IMR-90 (cell line): Measurements from ENCODE around the gene CARNS1.

Experiments used
- BHLHE40 ChIP-seq: fragments of 150-350 bp; IDR thresholded peaks from 2 replicates; pipeline ENCODE4 v1.6.1; 2016; ENCODE audit warnings: mild to moderate bottlenecking, low read depth, low read length
- CEBPB ChIP-seq: IDR thresholded peaks from 2 replicates; pipeline ENCODE4 v1.6.1; 2012; ENCODE audit warnings: low read depth, low read length, improper control_type of control experiment
- CHD1 ChIP-seq: IDR thresholded peaks from 2 replicates; pipeline ENCODE4 v1.6.1; 2012; ENCODE audit warnings: low read depth, low read length, improper control_type of control experiment
- ELK1 ChIP-seq: fragments of 150-350 bp; IDR thresholded peaks from 2 replicates; pipeline ENCODE4 v1.6.1; 2016; ENCODE audit warnings: low read depth, mild to moderate bottlenecking, low read length, moderate library complexity, borderline replicate concordance
- FOS ChIP-seq: fragments of 150-350 bp; IDR thresholded peaks from 2 replicates; pipeline ENCODE4 v1.6.1; 2016; ENCODE audit warnings: low read depth, low read length
- MAFK ChIP-seq: IDR thresholded peaks from 2 replicates; pipeline ENCODE4 v1.6.1; 2012; ENCODE audit warnings: low read depth, low read length, improper control_type of control experiment
- MAZ ChIP-seq: IDR thresholded peaks from 2 replicates; pipeline ENCODE4 v1.6.1; 2012; ENCODE audit warnings: low read depth, mild to moderate bottlenecking, low read length, improper control_type of control experiment, moderate library complexity, borderline replicate concordance
- MXI1 ChIP-seq: IDR thresholded peaks from 2 replicates; pipeline ENCODE4 v1.6.1; 2012; ENCODE audit warnings: low read depth, mild to moderate bottlenecking, low read length, moderate library complexity, borderline replicate concordance
- POLR2A ChIP-seq: IDR thresholded peaks from 2 replicates; pipeline ENCODE4 v1.6.1; 2012; ENCODE audit warnings: mild to moderate bottlenecking, low read depth, low read length
- RFX5 ChIP-seq: IDR thresholded peaks from 2 replicates; pipeline ENCODE4 v1.8.0; 2012; ENCODE audit warnings: low read depth, mild to moderate bottlenecking, low read length, moderate library complexity
- TF ChIP-seq, protein P1 (sequence below): conservative IDR thresholded peaks from 2 replicates; pipeline ENCODE4 v1.5.1; 2012; ENCODE audit warnings: mild to moderate bottlenecking, low read depth, low read length, improper control_type of control experiment

- TF ChIP-seq ELK1 (no peak), POLR2A (no peak), RFX5 (no peak), MAFK (no peak), BHLHE40 (no peak), FOS (no peak), MAZ (no peak), CEBPB (no peak), CHD1 (no peak), MXI1 (no peak)
- TF ChIP-seq, protein P1, sequence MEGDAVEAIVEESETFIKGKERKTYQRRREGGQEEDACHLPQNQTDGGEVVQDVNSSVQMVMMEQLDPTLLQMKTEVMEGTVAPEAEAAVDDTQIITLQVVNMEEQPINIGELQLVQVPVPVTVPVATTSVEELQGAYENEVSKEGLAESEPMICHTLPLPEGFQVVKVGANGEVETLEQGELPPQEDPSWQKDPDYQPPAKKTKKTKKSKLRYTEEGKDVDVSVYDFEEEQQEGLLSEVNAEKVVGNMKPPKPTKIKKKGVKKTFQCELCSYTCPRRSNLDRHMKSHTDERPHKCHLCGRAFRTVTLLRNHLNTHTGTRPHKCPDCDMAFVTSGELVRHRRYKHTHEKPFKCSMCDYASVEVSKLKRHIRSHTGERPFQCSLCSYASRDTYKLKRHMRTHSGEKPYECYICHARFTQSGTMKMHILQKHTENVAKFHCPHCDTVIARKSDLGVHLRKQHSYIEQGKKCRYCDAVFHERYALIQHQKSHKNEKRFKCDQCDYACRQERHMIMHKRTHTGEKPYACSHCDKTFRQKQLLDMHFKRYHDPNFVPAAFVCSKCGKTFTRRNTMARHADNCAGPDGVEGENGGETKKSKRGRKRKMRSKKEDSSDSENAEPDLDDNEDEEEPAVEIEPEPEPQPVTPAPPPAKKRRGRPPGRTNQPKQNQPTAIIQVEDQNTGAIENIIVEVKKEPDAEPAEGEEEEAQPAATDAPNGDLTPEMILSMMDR: no peak
Measured at GRCh38 chr11:67367761-67368227, 47.7 kb upstream of the CARNS1 start.
